Liver (tissue), 9 donors: Measurements from ENCODE around the gene RWDD4. TPM values are rescaled to one million over a fixed set of nuclear protein-coding genes. Genes with fewer than 3 reads are reported as not detected.

ENCODE experiments used
- DNase-seq: peaks from one replicate; pipeline ENCODE4 v3.0.0-alpha.2; 2017; ENCODE audit warnings: low spot score
- H3K27ac ChIP-seq, 2 donors: one replicate each; pipeline ENCODE4 v1.7.0; 2013; ENCODE audit warnings: inconsistent platforms in 2 of 2, low read length in 2 of 2, control low read depth in 1 of 2, low read depth in 1 of 2, mild to moderate bottlenecking in 1 of 2
- H3K27me3 ChIP-seq, 4 donors: one replicate each; pipeline versions ENCODE4 v1.6.1 to v1.7.0; 2013; ENCODE audit warnings: low read length in 3 of 4, inconsistent platforms in 1 of 4, mild to moderate bottlenecking in 1 of 4, moderate library complexity in 1 of 4; ENCODE audit not compliant: control insufficient read depth in 4 of 4, insufficient read depth in 4 of 4
- H3K36me3 ChIP-seq, 4 donors: one replicate each; pipeline versions ENCODE4 v1.6.1 to v1.7.0; 2013; ENCODE audit warnings: low read length in 3 of 4, mild to moderate bottlenecking in 3 of 4, low read depth in 1 of 4, moderate library complexity in 1 of 4; ENCODE audit not compliant: control insufficient read depth in 4 of 4, insufficient read depth in 3 of 4
- H3K4me1 ChIP-seq, 4 donors: one replicate each; pipeline versions ENCODE4 v1.6.1 to v1.7.0; 2013; ENCODE audit warnings: low read length in 3 of 4, mild to moderate bottlenecking in 3 of 4, moderate library complexity in 1 of 4; ENCODE audit not compliant: control insufficient read depth in 4 of 4, insufficient read depth in 4 of 4
- H3K4me3 ChIP-seq, 3 donors: one replicate each; pipeline versions ENCODE4 v1.6.1 to v1.7.0; 2013; ENCODE audit warnings: low read length in 3 of 3, control low read depth in 1 of 3, low read depth in 1 of 3, mild to moderate bottlenecking in 1 of 3
- H3K9ac ChIP-seq, 2 donors: one replicate each; pipeline ENCODE4 v1.7.0; 2013; ENCODE audit warnings: low read length in 2 of 2, mild to moderate bottlenecking in 2 of 2, moderate library complexity in 2 of 2, control low read depth in 1 of 2, low read depth in 1 of 2
- H3K9me3 ChIP-seq, 4 donors: one replicate each; pipeline versions ENCODE4 v1.6.1 to v1.7.0; 2013; ENCODE audit warnings: low read length in 3 of 4; ENCODE audit not compliant: control insufficient read depth in 4 of 4
- ATF3 ChIP-seq: IDR thresholded peaks from 2 replicates; pipeline ENCODE4 v1.6.1; 2016; ENCODE audit warnings: antibody characterized with exemption
- CTCF ChIP-seq: fragments of 150-350 bp; IDR thresholded peaks from 2 replicates; pipeline ENCODE4 v1.5.1; 2017; ENCODE audit warnings: improper control_type of control experiment, low read depth, low read length; ENCODE audit not compliant: missing input control
- EGR1 ChIP-seq, 2 donors: IDR thresholded peaks; 2 replicates each; pipeline ENCODE4 v1.6.1; 2016 to 2018; ENCODE audit warnings: antibody characterized with exemption in 2 of 2, low read depth in 2 of 2
- FOXA1 ChIP-seq: IDR thresholded peaks from 2 replicates; pipeline ENCODE4 v1.6.1; 2016; ENCODE audit warnings: antibody characterized with exemption
- FOXA2 ChIP-seq: IDR thresholded peaks from 2 replicates; pipeline ENCODE4 v1.6.1; 2016; ENCODE audit warnings: antibody characterized with exemption
- GABPA ChIP-seq, 2 donors: IDR thresholded peaks in 1 of 2; conservative IDR thresholded peaks in 1 of 2; 2 replicates each; pipeline ENCODE4 v1.6.1; 2016; ENCODE audit warnings: antibody characterized with exemption in 2 of 2, mild to moderate bottlenecking in 1 of 2, moderate library complexity in 1 of 2
- HNF4A ChIP-seq, 2 donors: conservative IDR thresholded peaks; 2 replicates each; pipeline ENCODE4 v1.6.1; 2016; ENCODE audit warnings: antibody characterized with exemption in 2 of 2, mild to moderate bottlenecking in 2 of 2
- HNF4G ChIP-seq: IDR thresholded peaks from 2 replicates; pipeline ENCODE4 v1.6.1; 2016; ENCODE audit warnings: antibody characterized with exemption
- JUND ChIP-seq, 2 donors: IDR thresholded peaks; 2 replicates each; pipeline ENCODE4 v1.6.1; 2016; ENCODE audit warnings: antibody characterized with exemption in 2 of 2
- MAX ChIP-seq: IDR thresholded peaks from 2 replicates; pipeline ENCODE4 v1.6.1; 2016; ENCODE audit warnings: antibody characterized with exemption
- NR2F2 ChIP-seq: IDR thresholded peaks from 2 replicates; pipeline ENCODE4 v1.6.1; 2016; ENCODE audit warnings: antibody characterized with exemption
- RAD21 ChIP-seq, 2 donors: IDR thresholded peaks; 2 replicates each; pipeline ENCODE4 v1.6.1; 2016; ENCODE audit warnings: antibody characterized with exemption in 2 of 2, mild to moderate bottlenecking in 2 of 2
- REST ChIP-seq: IDR thresholded peaks from 2 replicates; pipeline ENCODE4 v1.6.1; 2016; ENCODE audit warnings: antibody characterized with exemption, mild to moderate bottlenecking
- RXRA ChIP-seq, 2 donors: IDR thresholded peaks; 2 replicates each; pipeline ENCODE4 v1.6.1; 2017 to 2018; ENCODE audit warnings: antibody characterized with exemption in 2 of 2, mild to moderate bottlenecking in 1 of 2
- SP1 ChIP-seq: IDR thresholded peaks from 2 replicates; pipeline ENCODE4 v1.6.1; 2018; ENCODE audit warnings: antibody characterized with exemption, mild to moderate bottlenecking
- TAF1 ChIP-seq: conservative IDR thresholded peaks from 2 replicates; pipeline ENCODE4 v1.6.1; 2016; ENCODE audit warnings: antibody characterized with exemption, mild to moderate bottlenecking
- YY1 ChIP-seq: IDR thresholded peaks from 2 replicates; pipeline ENCODE4 v1.6.1; 2016; ENCODE audit warnings: antibody characterized with exemption, mild to moderate bottlenecking
- ZBTB33 ChIP-seq: IDR thresholded peaks from 2 replicates; pipeline ENCODE4 v1.6.1; 2016; ENCODE audit warnings: antibody characterized with exemption
- WGBS: extraction: QIAGEN DNeasy Blood & Tissue Kit; methylation state at CpG from one replicate; pipeline ENCODE4 v1.1.7; 2013; 5-methylcytosine and 5-hydroxymethylcytosine counted together
- polyA plus RNA-seq, 2 donors: library from polyadenylated mRNA; stranded (reverse) in 1 of 2; unstranded in 1 of 2; fragments of 200-250 nt in 1 of 2; fragments of >200 nt in 1 of 2; fragmentation: Nextera tagmentation in 1 of 2; extraction: Ambion mirVana in 1 of 2; gene quantifications; one replicate each; pipeline versions ENCODE4 v1.2.1 to v1.2.3, GENCODE V29; 2013 to 2015
- total RNA-seq, 2 donors: library from RNA; depleted of rRNA; stranded (reverse); fragments of >200 nt; gene quantifications; one replicate each; pipeline ENCODE4 v1.2.3, GENCODE V29; 2014
- donor health status: healthy.
- donor health status: healthy.
- donor health status: healthy.
- donor health status: healthy.
- donor health status: healthy.

RWDD4 gene
- total and polyA plus RNA-seq, 4 donors: 6.5 to 17.9 (median 8.9) TPM

- no peak overlapping the region for H3K4me3 ChIP-seq
- no peak overlapping the region for H3K27ac ChIP-seq
- H3K27me3 ChIP-seq: no peaks in the 10 kb centered on the region
- H3K9ac ChIP-seq: no peak overlapping the region
- no peaks in the 10 kb centered on the region for H3K9me3 ChIP-seq
- no peak for DNase-seq
- H3K4me1 ChIP-seq: no peaks in the 10 kb centered on the region
- H3K36me3 ChIP-seq: peaks cover 10 to 51% (median 39%) of the 10 kb centered on the region in 4 donors
- WGBS: 95% methylated on average over 6 of the region's 6 CpGs
- TF ChIP-seq TAF1 (no peak), MAX (no peak), CTCF (no peak), YY1 (no peak), EGR1 (IDR thresholded peaks at IDR 0.05; ENCODE audit: low read depth in 2 of 2) (no peak), REST (no peak), ATF3 (no peak), RAD21 (IDR thresholded peaks at IDR 0.05) (no peak), JUND (IDR thresholded peaks at IDR 0.05) (no peak), GABPA (IDR thresholded peaks at IDR 0.05 in 1 of 2, conservative IDR thresholded peaks at IDR 0.05 in 1 of 2) (no peak), FOXA1 (no peak), RXRA (IDR thresholded peaks at IDR 0.05) (no peak), NR2F2 (no peak)
Measured at GRCh38 chr4:183688216-183688615, 29.2 kb upstream of the RWDD4 start.

- H3K9ac ChIP-seq: no peak overlapping the region
- no peaks in the 10 kb centered on the region for H3K9me3 ChIP-seq
- no peak overlapping the region for H3K27ac ChIP-seq
- H3K4me3 ChIP-seq: no peak overlapping the region
- no peak for DNase-seq
- no peak for TF ChIP-seq SP1
- TF ChIP-seq NR2F2: no peak
- no peak for TF ChIP-seq FOXA2
- TF ChIP-seq GABPA (IDR thresholded peaks at IDR 0.05 in 1 of 2, conservative IDR thresholded peaks at IDR 0.05 in 1 of 2): no peak
- no peak for TF ChIP-seq EGR1 (IDR thresholded peaks at IDR 0.05; ENCODE audit: low read depth in 2 of 2)
- no peak for TF ChIP-seq RXRA (IDR thresholded peaks at IDR 0.05)
- no peak for TF ChIP-seq YY1
- no peak for TF ChIP-seq MAX
- TF ChIP-seq ZBTB33: no peak
- TF ChIP-seq HNF4A (conservative IDR thresholded peaks at IDR 0.05): no peak
- TF ChIP-seq JUND (IDR thresholded peaks at IDR 0.05): no peak
- TF ChIP-seq FOXA1: no peak
- no peak for TF ChIP-seq ATF3
- TF ChIP-seq HNF4G: no peak
- no peak for TF ChIP-seq TAF1
- no peak for TF ChIP-seq REST
- H3K4me1 ChIP-seq: no peaks in the 10 kb centered on the region
- peaks cover 10 to 42% (median 37%) of the 10 kb centered on the region in 4 donors for H3K36me3 ChIP-seq
- WGBS: 90% methylated on average over 2 of the region's 2 CpGs
- no peaks in the 10 kb centered on the region for H3K27me3 ChIP-seq
Measured at GRCh38 chr4:183686461-183686860, 27.5 kb upstream of the RWDD4 start.
